HEK293 (cell line): ENCODE results near the gene PTP4A2.

ENCODE experiments used
- BCL11B ChIP-seq: fragments of 450-650 bp; formaldehyde crosslinking; IDR thresholded peaks from 2 replicates; pipeline ENCODE4 v1.5.1; 2016; ENCODE audit warnings: low read depth, missing biosample characterization, missing genetic modification characterization
- CTCF ChIP-seq: fragments of 450-650 bp; formaldehyde crosslinking; IDR thresholded peaks from 2 replicates; pipeline ENCODE4 v1.5.1; 2016; ENCODE audit warnings: missing biosample characterization, missing genetic modification characterization
- ZBTB10 ChIP-seq: fragments of 450-650 bp; formaldehyde crosslinking; IDR thresholded peaks from 2 replicates; pipeline ENCODE4 v1.5.1; 2016; ENCODE audit warnings: missing biosample characterization, missing genetic modification characterization
- ZNF266 ChIP-seq: fragments of 450-650 bp; formaldehyde crosslinking; IDR thresholded peaks from 2 replicates; pipeline ENCODE4 v1.5.1; 2016; ENCODE audit warnings: missing biosample characterization, missing genetic modification characterization, low read depth
- ZNF488 ChIP-seq: fragments of 450-650 bp; formaldehyde crosslinking; IDR thresholded peaks from 2 replicates; pipeline ENCODE4 v1.5.1; 2016; ENCODE audit warnings: missing biosample characterization, missing genetic modification characterization
- ZNF558 ChIP-seq: fragments of 450-650 bp; formaldehyde crosslinking; IDR thresholded peaks from 2 replicates; pipeline ENCODE4 v1.5.1; 2016; ENCODE audit warnings: missing biosample characterization, missing genetic modification characterization
- ZNF561 ChIP-seq: fragments of 450-650 bp; IDR thresholded peaks from 2 replicates; pipeline ENCODE4 v1.5.1; 2018; ENCODE audit warnings: missing biosample characterization, missing genetic modification characterization, borderline replicate concordance
- ZNF791 ChIP-seq: fragments of 450-650 bp; formaldehyde crosslinking; IDR thresholded peaks from 2 replicates; pipeline ENCODE4 v1.5.1; 2016; ENCODE audit warnings: missing biosample characterization, missing genetic modification characterization
- ZNF837 ChIP-seq: fragments of 450-650 bp; formaldehyde crosslinking; IDR thresholded peaks from 2 replicates; pipeline ENCODE4 v1.5.1; 2016; ENCODE audit warnings: missing biosample characterization, missing genetic modification characterization
- TF ChIP-seq, protein P1 (sequence below): fragments of 450-650 bp; formaldehyde crosslinking; IDR thresholded peaks from 2 replicates; pipeline ENCODE4 v1.5.1; 2016; ENCODE audit warnings: missing biosample characterization, missing genetic modification characterization

GRCh38 chr1:31875636-31876236 is 62.4 kb downstream of the PTP4A2 start:
- no peak for TF ChIP-seq ZNF837 (tag by site-specific recombination)
- TF ChIP-seq, protein P1, sequence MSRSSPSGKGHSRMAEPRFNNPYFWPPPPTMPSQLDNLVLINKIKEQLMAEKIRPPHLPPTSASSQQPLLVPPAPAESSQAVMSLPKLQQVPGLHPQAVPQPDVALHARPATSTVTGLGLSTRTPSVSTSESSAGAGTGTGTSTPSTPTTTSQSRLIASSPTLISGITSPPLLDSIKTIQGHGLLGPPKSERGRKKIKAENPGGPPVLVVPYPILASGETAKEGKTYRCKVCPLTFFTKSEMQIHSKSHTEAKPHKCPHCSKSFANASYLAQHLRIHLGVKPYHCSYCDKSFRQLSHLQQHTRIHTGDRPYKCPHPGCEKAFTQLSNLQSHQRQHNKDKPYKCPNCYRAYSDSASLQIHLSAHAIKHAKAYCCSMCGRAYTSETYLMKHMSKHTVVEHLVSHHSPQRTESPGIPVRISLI (tag by site-specific recombination): no peak
- TF ChIP-seq ZNF561 (tag by site-specific recombination): no peak
- TF ChIP-seq ZNF558 (tag by site-specific recombination): no peak
- no peak for TF ChIP-seq ZNF791 (tag by site-specific recombination)
- no peak for TF ChIP-seq BCL11B (tag by site-specific recombination)
- no peak for TF ChIP-seq ZNF266 (tag by site-specific recombination)
- no peak for TF ChIP-seq ZNF488 (tag by site-specific recombination)
- no peak for TF ChIP-seq CTCF (tag by site-specific recombination)
- TF ChIP-seq ZBTB10 (tag by site-specific recombination): no peak
